ES-I3 (cell line): ENCODE results near the gene GAS6.

Source experiments
- H3K36me3 ChIP-seq: 2 replicates; pipeline ENCODE4 v1.6.1; 2013; ENCODE audit warnings: mild to moderate bottlenecking, low read length, control low read depth, moderate library complexity; ENCODE audit not compliant: insufficient read depth
- H3K4me1 ChIP-seq: 2 replicates; pipeline ENCODE4 v1.6.1; 2013; ENCODE audit warnings: mild to moderate bottlenecking, control low read depth, low read length; ENCODE audit not compliant: insufficient read depth
- H3K9ac ChIP-seq: 2 replicates; pipeline ENCODE4 v1.6.1; 2013; ENCODE audit warnings: low read depth, mild to moderate bottlenecking, low read length, moderate library complexity
- H3K9me3 ChIP-seq: 2 replicates; pipeline ENCODE4 v1.6.1; 2013; ENCODE audit warnings: mild to moderate bottlenecking, low read length, moderate library complexity; ENCODE audit not compliant: control insufficient read depth, insufficient read depth

Gene GAS6

GRCh38 chr13:113898391-113898790, 34.5 kb upstream of the GAS6 start:
- H3K4me1 ChIP-seq, result no peaks in the 10 kb centered on the region
- H3K9me3 ChIP-seq, result peaks cover 5% of the 10 kb centered on the region; the same call in 1 of the 2 replicates
- no peak overlapping the region for H3K9ac ChIP-seq
- H3K36me3 ChIP-seq, result no peaks in the 10 kb centered on the region

GRCh38 chr13:113897966-113898365, 34.1 kb upstream of the GAS6 start:
- Histone ChIP-seq H3K36me3 (no peaks in the 10 kb centered on the region), H3K9me3 (peaks cover 5% of the 10 kb centered on the region; the same call in 1 of the 2 replicates), H3K9ac (no peak overlapping the region), H3K4me1 (no peaks in the 10 kb centered on the region)

GRCh38 chr13:113897161-113897560, 33.3 kb upstream of the GAS6 start:
- H3K9ac ChIP-seq, result no peak overlapping the region
- no peaks in the 10 kb centered on the region for H3K36me3 ChIP-seq
- H3K4me1 ChIP-seq, result no peaks in the 10 kb centered on the region
- H3K9me3 ChIP-seq, result peaks cover 5% of the 10 kb centered on the region; the same call in 1 of the 2 replicates

GRCh38 chr13:113895436-113895835, 31.6 kb upstream of the GAS6 start:
- Histone ChIP-seq H3K4me1 (no peaks in the 10 kb centered on the region; the same call in 1 of the 2 replicates), H3K9ac (no peak overlapping the region), H3K36me3 (no peaks in the 10 kb centered on the region), H3K9me3 (peaks cover 5% of the 10 kb centered on the region; the same call in 1 of the 2 replicates)

GRCh38 chr13:113890774-113891480, 27.1 kb upstream of the GAS6 start:
- Histone ChIP-seq H3K4me1 (no peaks in the 10 kb centered on the region; the same call in 1 of the 2 replicates), H3K9ac (no peak overlapping the region), H3K36me3 (no peaks in the 10 kb centered on the region)

GRCh38 chr13:113889467-113889866, 25.6 kb upstream of the GAS6 start:
- Histone ChIP-seq H3K9me3 (no peaks in the 10 kb centered on the region), H3K4me1 (no peaks in the 10 kb centered on the region; the same call in 1 of the 2 replicates), H3K36me3 (no peaks in the 10 kb centered on the region), H3K9ac (no peak overlapping the region)

More at GRCh38 chr13:113890774-113891480, 27.1 kb upstream of the GAS6 start:
- 0 out of 2 replicates have a peak, but pooled peaks cover 3% of the 10 kb centered on the region for H3K9me3 ChIP-seq

- no peaks in the 10 kb centered on the region for H3K9me3 ChIP-seq
- H3K9ac ChIP-seq, result no peak overlapping the region
- no peaks in the 10 kb centered on the region for H3K36me3 ChIP-seq
- no peaks in the 10 kb centered on the region; the same call in 1 of the 2 replicates for H3K4me1 ChIP-seq
These were observed 24.9 kb upstream of the GAS6 start for GRCh38 chr13:113888701-113889330.

- Histone ChIP-seq H3K4me1 (no peaks in the 10 kb centered on the region; the same call in 1 of the 2 replicates), H3K9me3 (no peaks in the 10 kb centered on the region), H3K36me3 (no peaks in the 10 kb centered on the region), H3K9ac (no peak overlapping the region)
These were observed 23.9 kb upstream of the GAS6 start for GRCh38 chr13:113887700-113888201.

GRCh38 chr13:113886561-113887112, 22.8 kb upstream of the GAS6 start:
- Histone ChIP-seq H3K4me1 (no peaks in the 10 kb centered on the region; the same call in 1 of the 2 replicates), H3K9ac (no peak overlapping the region), H3K36me3 (no peaks in the 10 kb centered on the region)

GRCh38 chr13:113884821-113885220, 20.9 kb upstream of the GAS6 start:
- Histone ChIP-seq H3K9ac (no peak overlapping the region), H3K4me1 (no peaks in the 10 kb centered on the region), H3K36me3 (no peaks in the 10 kb centered on the region), H3K9me3 (no peaks in the 10 kb centered on the region)

More at GRCh38 chr13:113886561-113887112, 22.8 kb upstream of the GAS6 start:
- H3K9me3 ChIP-seq, result no peaks in the 10 kb centered on the region

GRCh38 chr13:113883921-113884804, 20.3 kb upstream of the GAS6 start:
- H3K36me3 ChIP-seq, result no peaks in the 10 kb centered on the region
- no peaks in the 10 kb centered on the region for H3K9me3 ChIP-seq
- H3K4me1 ChIP-seq, result no peaks in the 10 kb centered on the region
- H3K9ac ChIP-seq, result no peak overlapping the region

- Histone ChIP-seq H3K9ac (no peak overlapping the region), H3K36me3 (no peaks in the 10 kb centered on the region), H3K9me3 (no peaks in the 10 kb centered on the region), H3K4me1 (no peaks in the 10 kb centered on the region)
These were observed 19.5 kb upstream of the GAS6 start for GRCh38 chr13:113883314-113883811.

GRCh38 chr13:113882716-113883115, 18.8 kb upstream of the GAS6 start:
- H3K36me3 ChIP-seq, result no peaks in the 10 kb centered on the region
- no peaks in the 10 kb centered on the region for H3K9me3 ChIP-seq
- no peak overlapping the region for H3K9ac ChIP-seq
- H3K4me1 ChIP-seq, result no peaks in the 10 kb centered on the region

- H3K9ac ChIP-seq, result no peak overlapping the region
These were observed 18.4 kb upstream of the GAS6 start for GRCh38 chr13:113882267-113882630.

More at GRCh38 chr13:113882267-113882630, 18.4 kb upstream of the GAS6 start:
- no peaks in the 10 kb centered on the region for H3K36me3 ChIP-seq
- no peaks in the 10 kb centered on the region for H3K9me3 ChIP-seq
- no peaks in the 10 kb centered on the region for H3K4me1 ChIP-seq
